Natural killer cell (primary cell): ENCODE data around the gene CRB3. TPM values are rescaled to one million over a fixed set of nuclear protein-coding genes. Genes with fewer than 3 reads are reported as not detected.

Source experiments
- ATAC-seq, 3 donors: fragments of 150-1000 bp in 2 of 3; fragments of 200-7000 bp in 1 of 3; cut with Tn5 transposase; 1 replicate in 1 of 3; 2 replicates in 2 of 3; pipeline ENCODE4 v1.10.0; 2021; ENCODE audit warnings: mild to moderate bottlenecking in 2 of 3, moderate library complexity in 2 of 3
- DNase-seq, 2 donors: peaks; one replicate each; pipeline versions ENCODE4 v3.0.0 to v3.0.0-alpha.2; 2013 to 2021; ENCODE audit warnings: mixed read lengths in 1 of 2
- H3K27ac ChIP-seq: one replicate; pipeline ENCODE4 v1.5.1; 2013; ENCODE audit warnings: mild to moderate bottlenecking, low read length
- H3K27me3 ChIP-seq: one replicate; pipeline ENCODE4 v1.6.1; 2013; ENCODE audit warnings: low read length; ENCODE audit not compliant: control insufficient read depth, insufficient read depth
- H3K36me3 ChIP-seq: one replicate; pipeline ENCODE4 v1.6.1; 2013; ENCODE audit warnings: low read length; ENCODE audit not compliant: control insufficient read depth, insufficient read depth
- H3K4me1 ChIP-seq: one replicate; pipeline ENCODE4 v1.6.1; 2013; ENCODE audit warnings: low read length; ENCODE audit not compliant: control insufficient read depth, insufficient read depth
- H3K4me3 ChIP-seq: one replicate; pipeline ENCODE4 v1.5.1; 2013; ENCODE audit warnings: low read length
- H3K9me3 ChIP-seq: one replicate; pipeline ENCODE4 v1.6.1; 2013; ENCODE audit warnings: low read length; ENCODE audit not compliant: control insufficient read depth, insufficient read depth
- H3K27ac Mint-ChIP-seq, 2 donors: one replicate each; pipeline ENCODE4 v1.8.0; 2022; ENCODE audit warnings: mild to moderate bottlenecking in 2 of 2, mixed read lengths in 2 of 2, moderate library complexity in 1 of 2
- H3K27me3 Mint-ChIP-seq, 2 donors: one replicate each; pipeline ENCODE4 v1.8.0; 2022; ENCODE audit warnings: low read depth in 2 of 2, mixed read lengths in 2 of 2
- H3K36me3 Mint-ChIP-seq: one replicate; pipeline ENCODE4 v1.8.0; 2022; ENCODE audit warnings: mixed read lengths
- H3K4me1 Mint-ChIP-seq, 2 donors: one replicate each; pipeline ENCODE4 v1.8.0; 2022; ENCODE audit warnings: mixed read lengths in 2 of 2
- H3K4me3 Mint-ChIP-seq: one replicate; pipeline ENCODE4 v1.8.0; 2022; ENCODE audit warnings: mild to moderate bottlenecking, moderate library complexity, mixed read lengths
- H3K9me3 Mint-ChIP-seq, 2 donors: one replicate each; pipeline ENCODE4 v1.8.0; 2022; ENCODE audit warnings: mixed read lengths in 2 of 2
- WGBS: methylation state at CpG from one replicate; pipeline ENCODE4 v1.1.7; 2013; ENCODE audit warnings: missing lambda C conversion rate; ENCODE audit not compliant: insufficient coverage; 5-methylcytosine and 5-hydroxymethylcytosine counted together
- intact Hi-C: fragments of 100-400 bp; cut with micrococcal nuclease; formaldehyde crosslinking; loops from one replicate; pipeline ENCODE4 v1.14.2; 2022
- total RNA-seq, 4 donors: library from RNA; stranded (reverse); fragments of 120-200 nt in 1 of 4; gene quantifications; one replicate each; pipeline versions ENCODE4 v1.2.3 to v1.2.4, GENCODE V29; 2013 to 2022
- TF ChIP-seq, protein P1 (sequence below): fragments of 200-600 bp; IDR thresholded peaks from one replicate; pipeline ENCODE4 v1.8.0; 2022; ENCODE audit warnings: antibody characterized with exemption

The CRB3 gene
- total RNA-seq, 3 donors from 2014 or later (not counting 1 experiment from before 2014, with no cell fraction given): 0.59 to 1.1 TPM; not detected in 1

DNA sequence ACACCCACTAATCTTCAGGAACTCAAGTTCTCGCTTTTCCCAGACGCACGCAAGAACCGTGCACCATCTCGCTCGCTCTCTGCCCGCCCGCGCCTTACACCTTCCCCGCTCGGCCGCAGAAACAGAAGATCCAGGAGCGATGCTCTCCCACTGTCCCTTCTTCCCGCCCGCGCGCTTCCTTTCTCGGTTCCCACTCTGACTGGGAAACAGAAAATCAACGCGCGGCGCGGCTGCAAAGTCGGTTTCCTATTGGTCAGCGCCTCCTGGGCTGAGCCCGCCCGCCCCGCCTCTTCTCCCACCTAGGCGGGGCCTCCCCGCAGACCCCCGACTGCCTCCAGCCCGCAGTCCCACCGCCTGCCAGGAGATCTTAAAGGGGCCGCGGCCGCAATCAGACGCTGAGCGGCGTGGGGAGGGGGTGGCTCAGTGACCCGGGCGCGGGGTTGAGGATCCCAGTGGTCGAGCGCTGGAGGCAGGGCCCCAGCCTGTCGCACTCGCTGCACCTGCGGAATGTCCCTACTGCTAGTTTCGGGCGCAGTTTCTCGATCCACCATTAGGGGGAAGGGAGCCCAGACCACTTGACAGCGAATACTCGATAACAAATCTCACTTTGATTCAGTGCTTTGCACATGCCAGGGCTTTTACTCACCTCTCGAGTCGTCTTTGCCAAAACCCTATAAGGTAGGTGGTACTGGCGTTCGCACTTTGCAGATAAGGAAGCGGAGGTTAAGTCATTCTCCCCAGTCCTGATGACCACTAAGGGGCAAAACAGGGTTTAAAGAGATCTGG is 3.8 kb upstream of the CRB3 start:
- no peaks in the 10 kb centered on the region for H3K36me3 Mint-ChIP-seq
- H3K9me3 Mint-ChIP-seq: no peaks in the 10 kb centered on the region
- H3K4me3 ChIP-seq: peak overlapping the region; percentile 71
- TF ChIP-seq, protein P1, sequence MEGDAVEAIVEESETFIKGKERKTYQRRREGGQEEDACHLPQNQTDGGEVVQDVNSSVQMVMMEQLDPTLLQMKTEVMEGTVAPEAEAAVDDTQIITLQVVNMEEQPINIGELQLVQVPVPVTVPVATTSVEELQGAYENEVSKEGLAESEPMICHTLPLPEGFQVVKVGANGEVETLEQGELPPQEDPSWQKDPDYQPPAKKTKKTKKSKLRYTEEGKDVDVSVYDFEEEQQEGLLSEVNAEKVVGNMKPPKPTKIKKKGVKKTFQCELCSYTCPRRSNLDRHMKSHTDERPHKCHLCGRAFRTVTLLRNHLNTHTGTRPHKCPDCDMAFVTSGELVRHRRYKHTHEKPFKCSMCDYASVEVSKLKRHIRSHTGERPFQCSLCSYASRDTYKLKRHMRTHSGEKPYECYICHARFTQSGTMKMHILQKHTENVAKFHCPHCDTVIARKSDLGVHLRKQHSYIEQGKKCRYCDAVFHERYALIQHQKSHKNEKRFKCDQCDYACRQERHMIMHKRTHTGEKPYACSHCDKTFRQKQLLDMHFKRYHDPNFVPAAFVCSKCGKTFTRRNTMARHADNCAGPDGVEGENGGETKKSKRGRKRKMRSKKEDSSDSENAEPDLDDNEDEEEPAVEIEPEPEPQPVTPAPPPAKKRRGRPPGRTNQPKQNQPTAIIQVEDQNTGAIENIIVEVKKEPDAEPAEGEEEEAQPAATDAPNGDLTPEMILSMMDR: peak; percentile 72
- H3K4me1 Mint-ChIP-seq: peaks cover 18 to 27% of the 10 kb centered on the region in 2 donors
- no peaks in the 10 kb centered on the region for H3K36me3 ChIP-seq
- ATAC-seq: peak; percentile 83 to 91 (median 87)
- DNase-seq: peak; percentile 92 to 97
- peak overlapping the region; percentile 91 to 95 for H3K27ac Mint-ChIP-seq
- H3K27me3 ChIP-seq: peaks cover 6% of the 10 kb centered on the region
- H3K27me3 Mint-ChIP-seq: peaks cover 0 to 6% of the 10 kb centered on the region in 2 donors
- peaks cover 30% of the 10 kb centered on the region for H3K4me1 ChIP-seq
- H3K27ac ChIP-seq: peak overlapping the region; percentile 81
- H3K9me3 ChIP-seq: no peaks in the 10 kb centered on the region
- WGBS: under 1% methylated on average over 57 of the region's 57 CpGs
- H3K4me3 Mint-ChIP-seq: peak overlapping the region; percentile 99
- intact Hi-C loops: loop anchor here (1.0 to 2.0 kb wide), 3 partner anchors 21 to 403 kb away; partner anchors contain the start of gene DENND1C

DNA sequence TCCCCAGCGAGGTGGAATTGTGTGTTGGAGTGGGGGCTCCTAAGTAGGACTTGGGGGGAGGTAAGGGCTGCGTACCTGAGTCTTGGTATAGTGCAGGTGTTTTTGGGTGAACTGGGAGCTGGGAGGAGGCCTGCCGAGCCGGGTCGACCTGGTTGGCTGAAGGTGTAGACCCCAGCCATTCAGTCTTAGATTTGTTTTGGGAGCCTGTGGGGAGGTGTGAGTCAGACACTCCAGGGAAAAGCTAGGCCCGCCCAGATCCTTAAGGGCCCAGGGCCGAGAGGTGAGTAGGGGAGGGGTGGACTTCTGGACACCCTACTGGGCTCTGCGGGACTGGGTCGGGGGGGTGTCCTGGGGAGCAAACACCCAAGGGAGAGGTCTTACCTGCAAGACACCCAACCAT is 935 bp downstream of the CRB3 start:
- Mint-ChIP-seq H3K9me3 (no peaks in the 10 kb centered on the region), H3K27me3 (peaks cover 0 to 4% of the 10 kb centered on the region in 2 donors), H3K36me3 (no peaks in the 10 kb centered on the region), H3K27ac (peak overlapping the region in 1 of 2 donors; percentile 7), H3K4me1 (peaks cover 8 to 27% of the 10 kb centered on the region in 2 donors), H3K4me3 (no peak overlapping the region)
- intact Hi-C loops: no loop called here
- no peak overlapping the region for H3K27ac ChIP-seq
- H3K36me3 ChIP-seq: peaks cover 16% of the 10 kb centered on the region
- TF ChIP-seq, protein P1: no peak
- no peak overlapping the region for H3K4me3 ChIP-seq
- peaks cover 17% of the 10 kb centered on the region for H3K4me1 ChIP-seq
- DNase-seq (no peak), ATAC-seq (no peak)
- peaks cover 6% of the 10 kb centered on the region for H3K27me3 ChIP-seq
- no peaks in the 10 kb centered on the region for H3K9me3 ChIP-seq
- 78% methylated on average over 9 of the region's 9 CpGs for WGBS

DNA sequence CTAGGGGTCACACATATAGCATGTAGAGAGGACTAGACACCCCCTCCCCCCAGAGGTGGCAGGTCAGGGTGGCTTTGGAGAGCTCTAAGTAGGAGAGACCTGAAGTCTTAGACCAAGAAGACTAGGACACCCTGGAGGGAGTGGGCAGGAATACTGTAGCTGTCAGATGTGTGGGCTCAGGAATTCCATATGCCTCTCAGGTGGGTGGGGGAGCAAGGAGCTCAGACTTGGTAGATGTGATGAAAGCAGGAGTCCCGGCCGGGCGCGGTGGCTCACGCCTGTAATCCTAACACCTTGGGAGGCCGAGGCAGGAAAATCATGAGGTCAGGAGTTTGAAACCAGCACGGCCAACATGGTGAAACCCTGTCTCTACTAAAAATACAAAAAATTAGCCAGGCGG is 1.6 kb downstream of the CRB3 start:
- TF ChIP-seq, protein P1: no peak
- H3K9me3 Mint-ChIP-seq: no peaks in the 10 kb centered on the region
- DNase-seq: no peak
- 93% methylated on average over 8 of the region's 8 CpGs for WGBS
- Histone ChIP-seq H3K36me3 (peaks cover 19% of the 10 kb centered on the region), H3K27ac (no peak overlapping the region), H3K9me3 (no peaks in the 10 kb centered on the region), H3K4me3 (no peak overlapping the region), H3K27me3 (peaks cover 6% of the 10 kb centered on the region), H3K4me1 (peaks cover 15% of the 10 kb centered on the region)
- no peak overlapping the region for H3K4me3 Mint-ChIP-seq
- peaks cover 2 to 21% of the 10 kb centered on the region in 2 donors for H3K4me1 Mint-ChIP-seq
- peaks cover 0 to 4% of the 10 kb centered on the region in 2 donors for H3K27me3 Mint-ChIP-seq
- no peaks in the 10 kb centered on the region for H3K36me3 Mint-ChIP-seq
- H3K27ac Mint-ChIP-seq: peak overlapping the region in 1 of 2 donors; percentile 7
- intact Hi-C loops: no loop called here
- ATAC-seq: no peak
